Epidermal melanocyte (primary cell): ENCODE data around the gene LMNTD2.
"Not testable (repeated sequence)": the region's sequence is repeated elsewhere in the genome, so short reads cannot be mapped to it uniquely, and the experiment has no call there.

Experiments used
- DNase-seq: peaks from one replicate; pipeline ENCODE4 v3.0.0; 2011; ENCODE audit warnings: low spot score; ENCODE audit not compliant: insufficient read length

The LMNTD2 gene

DNA sequence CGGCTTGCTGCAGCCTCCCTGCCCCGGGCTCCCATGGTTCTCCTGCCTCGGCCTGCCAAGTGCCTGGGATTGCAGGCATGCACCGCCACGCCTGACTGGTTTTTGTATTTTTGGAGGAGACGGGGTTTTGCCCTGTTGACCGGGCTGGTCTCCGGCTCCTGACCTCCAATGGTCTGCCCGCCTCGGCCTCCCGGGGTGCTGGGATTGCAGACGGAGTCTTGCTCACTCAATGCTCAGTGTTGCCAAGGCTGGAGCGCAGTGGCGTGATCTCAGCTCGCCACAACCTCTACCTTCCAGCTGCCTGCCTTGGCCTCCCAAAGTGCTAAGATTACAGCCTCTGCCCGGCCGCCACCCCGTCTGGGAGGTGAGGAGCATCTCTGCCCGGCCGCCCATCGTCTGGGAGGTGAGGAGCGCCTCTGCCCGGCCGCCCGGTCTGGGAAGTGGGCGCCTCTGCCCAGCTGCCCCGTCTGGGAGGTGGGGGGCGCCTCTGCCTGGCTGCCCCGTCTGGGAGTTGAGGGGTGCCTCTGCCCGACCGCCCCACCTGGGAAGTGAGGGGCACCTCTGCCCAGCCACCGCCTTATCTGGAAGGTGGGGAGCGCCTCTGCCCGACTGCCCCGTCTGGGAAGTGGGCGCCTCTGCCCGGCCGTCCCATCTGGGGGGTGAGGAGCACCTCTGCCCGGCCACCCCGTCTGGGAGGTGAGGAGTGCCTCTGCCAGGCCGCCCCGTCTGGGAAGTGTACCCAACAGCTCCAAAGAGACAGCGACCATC lies 43.4 kb downstream of the LMNTD2 start:
- not testable (repeated sequence) for DNase-seq

DNA sequence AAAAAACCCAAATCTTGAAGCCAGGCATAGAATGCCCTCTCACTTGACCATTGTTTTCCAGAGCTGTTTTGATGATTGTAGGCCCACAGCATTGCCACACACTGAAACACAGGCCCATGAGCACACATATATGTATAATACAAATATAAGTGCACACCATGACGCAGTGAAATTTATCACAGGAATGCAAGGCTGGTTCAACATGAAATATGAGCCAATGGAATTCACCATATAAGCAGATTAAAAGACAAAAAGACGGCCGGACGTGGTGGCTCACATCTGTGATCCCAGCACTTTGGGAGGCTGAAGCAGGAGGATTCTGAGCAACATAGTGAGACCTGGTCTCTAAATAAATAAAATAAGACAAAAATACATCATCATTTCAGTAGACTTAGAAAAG lies 44.1 kb downstream of the LMNTD2 start:
- DNase-seq = no peak

DNA sequence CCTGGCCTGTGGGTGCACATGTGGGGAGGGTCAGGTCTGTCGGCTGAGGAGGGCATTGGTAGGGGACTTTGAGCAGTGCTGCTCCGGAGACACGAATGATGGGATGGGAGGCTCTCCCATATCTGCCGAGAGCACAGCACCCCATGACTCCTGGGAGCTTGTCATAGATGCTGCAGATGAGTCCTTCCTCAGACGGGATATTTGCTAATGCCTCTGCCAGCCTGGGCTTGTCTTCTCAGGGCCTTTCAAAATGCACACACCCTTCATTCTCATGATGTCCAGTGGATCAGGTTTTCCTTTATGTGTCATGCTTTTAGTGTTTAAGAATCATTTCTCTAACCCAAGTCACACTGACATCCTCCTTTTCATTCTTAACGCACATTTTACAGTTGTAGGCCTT lies 45.4 kb downstream of the LMNTD2 start:
- peak; percentile 10 for DNase-seq

GRCh38 chr11:514606-515005 lies 45.9 kb downstream of the LMNTD2 start:
- no peak for DNase-seq

GRCh38 chr11:512761-513595 lies 47.6 kb downstream of the LMNTD2 start:
- DNase-seq = no peak

- peak; percentile 5 for DNase-seq
Measured at GRCh38 chr11:508956-509355, 51.6 kb downstream of the LMNTD2 start.

DNA sequence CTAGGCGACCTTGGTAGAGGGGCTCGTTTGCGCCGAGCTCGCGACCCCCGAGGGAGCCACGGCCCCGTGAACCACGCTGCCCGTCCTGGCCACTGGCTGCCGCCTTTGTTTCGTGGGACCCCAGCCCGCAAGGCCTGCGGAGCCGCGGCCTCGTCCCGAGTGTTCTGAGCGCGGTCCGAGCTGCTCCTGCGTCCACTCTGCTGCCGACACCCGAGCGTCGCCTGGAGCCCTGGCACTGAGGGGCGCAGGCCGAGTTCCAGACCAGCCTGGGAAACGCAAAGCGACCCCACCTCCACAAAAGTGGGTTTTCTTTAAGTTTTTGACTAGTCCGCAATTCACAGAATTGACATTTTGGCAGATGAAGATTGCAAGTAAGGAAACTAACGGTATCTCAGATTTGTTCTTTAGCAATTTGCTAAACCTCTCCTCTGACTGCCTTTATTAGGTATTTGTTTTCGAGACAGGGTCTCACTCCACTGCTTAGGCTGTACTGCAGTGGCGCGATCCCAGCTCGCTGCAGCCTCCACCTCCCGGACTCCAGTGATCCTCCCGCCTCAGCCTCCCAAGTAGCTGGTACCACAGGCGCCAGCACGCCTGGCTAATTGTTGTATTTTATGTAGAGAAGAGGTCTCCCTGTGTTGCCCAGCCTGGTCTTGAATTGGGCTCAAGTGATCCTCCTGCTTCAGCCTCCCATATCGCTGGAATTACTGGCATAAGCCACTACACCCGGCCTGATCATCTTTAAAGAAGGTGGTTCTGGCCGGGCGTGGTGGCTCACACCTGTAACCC lies 52.6 kb downstream of the LMNTD2 start:
- DNase-seq = peak; percentile 13

DNA sequence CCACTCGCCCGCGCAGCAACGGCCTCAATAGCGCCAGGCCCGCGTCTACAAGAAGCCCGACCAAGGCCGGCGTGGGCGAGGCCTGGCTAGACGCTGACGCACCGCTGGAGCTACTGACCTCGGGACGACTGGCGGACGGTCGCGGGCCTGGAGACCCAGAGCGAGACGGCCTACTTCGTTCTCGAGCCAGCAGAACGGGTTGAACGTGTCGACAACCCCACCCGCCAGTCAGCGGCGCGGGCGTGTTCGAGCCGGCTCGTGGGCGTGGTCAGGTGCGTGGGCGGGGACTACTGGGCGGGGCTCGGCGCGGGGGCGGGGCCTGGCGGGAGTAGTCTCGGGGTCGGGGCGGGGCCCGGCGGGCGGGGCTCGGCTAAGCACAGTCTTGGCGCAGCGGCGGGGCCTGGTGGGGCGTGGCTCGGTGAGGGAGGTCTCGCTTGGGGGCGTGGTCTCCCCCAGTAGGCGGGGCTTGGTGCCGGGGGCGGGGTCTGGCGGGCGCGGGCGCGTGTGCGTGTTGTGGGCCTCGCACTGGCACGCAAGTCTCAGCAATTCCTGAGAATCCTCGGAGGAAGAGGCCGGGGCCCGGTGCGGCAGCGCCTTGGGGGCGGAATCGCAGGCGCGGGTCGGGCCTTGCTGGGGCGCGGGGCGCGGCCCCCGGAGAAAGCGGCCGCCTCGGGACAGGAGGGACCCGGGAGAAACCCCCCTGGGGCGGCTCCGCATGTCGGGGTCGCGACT lies 53.4 kb downstream of the LMNTD2 start, which contains the start of gene RNH1:
Gene RNH1, minus strand, starts transcription at position 248 of the 732 bp plus-strand sequence. CDS start 5,080 bp downstream, outside the sequence.
- peak; percentile 93 for DNase-seq

GRCh38 chr11:506238-506994 lies 54.1 kb downstream of the LMNTD2 start:
- DNase-seq = peak; percentile 98

GRCh38 chr11:504994-505344 lies 55.6 kb downstream of the LMNTD2 start:
- DNase-seq = no peak
